Measurements from ENCODE around the gene ITGBL1.

ITGBL1 gene

GRCh38 chr13:101452519-101453485 is at the start of gene ITGBL1:
ITGBL1 (plus strand) TSS chr13:101452675; CDS start chr13:101452834, 159 bp downstream.
- no peak for DNase-seq (ENCODE audit: low read depth in 2 of 2)

- DNase-seq (ENCODE audit: low read depth in 2 of 2) = no peak
These were observed 45.7 kb upstream of the ITGBL1 start for GRCh38 chr13:101406791-101407190.

- DNase-seq (ENCODE audit: low read depth in 2 of 2) = no peak
These were observed 44.3 kb upstream of the ITGBL1 start for GRCh38 chr13:101408154-101408553.

- no peak for DNase-seq (ENCODE audit: low read depth in 2 of 2)
These were observed 43.4 kb upstream of the ITGBL1 start for GRCh38 chr13:101408992-101409656.

GRCh38 chr13:101412076-101412475 is 40.4 kb upstream of the ITGBL1 start:
- DNase-seq (ENCODE audit: low read depth in 2 of 2) = no peak

- no peak for DNase-seq (ENCODE audit: low read depth in 2 of 2)
These were observed 36.9 kb upstream of the ITGBL1 start for GRCh38 chr13:101415358-101416174.

- DNase-seq (ENCODE audit: low read depth in 2 of 2) = no peak
These were observed 36.1 kb upstream of the ITGBL1 start, which contains the start of gene NALCN for GRCh38 chr13:101416181-101417042. NALCN (minus strand) TSS chr13:101416508; CDS start chr13:101399126, 17,382 bp downstream.

- no peak for DNase-seq (ENCODE audit: low read depth in 2 of 2)
These were observed 35.5 kb upstream of the ITGBL1 start for GRCh38 chr13:101417043-101417406.

- DNase-seq (ENCODE audit: low read depth in 2 of 2) = no peak
These were observed 35.0 kb upstream of the ITGBL1 start for GRCh38 chr13:101417501-101417900.

GRCh38 chr13:101423872-101424271 is 28.6 kb upstream of the ITGBL1 start:
- no peak for DNase-seq (ENCODE audit: low read depth in 2 of 2)

GRCh38 chr13:101424381-101425155 is 27.9 kb upstream of the ITGBL1 start:
- DNase-seq (ENCODE audit: low read depth in 2 of 2) = no peak

GRCh38 chr13:101425156-101425471 is 27.4 kb upstream of the ITGBL1 start:
- no peak for DNase-seq (ENCODE audit: low read depth in 2 of 2)

GRCh38 chr13:101425623-101426022 is 26.9 kb upstream of the ITGBL1 start:
- DNase-seq (ENCODE audit: low read depth in 2 of 2) = no peak

- no peak for DNase-seq (ENCODE audit: low read depth in 2 of 2)
These were observed 22.7 kb upstream of the ITGBL1 start for GRCh38 chr13:101429733-101430132.

- DNase-seq (ENCODE audit: low read depth in 2 of 2) = no peak
These were observed 18.6 kb upstream of the ITGBL1 start for GRCh38 chr13:101433895-101434294.

GRCh38 chr13:101434486-101434885 is 18.0 kb upstream of the ITGBL1 start:
- DNase-seq (ENCODE audit: low read depth in 2 of 2) = no peak

GRCh38 chr13:101447852-101448251 is 4.6 kb upstream of the ITGBL1 start:
- no peak for DNase-seq (ENCODE audit: low read depth in 2 of 2)

GRCh38 chr13:101449790-101450748 is 2.4 kb upstream of the ITGBL1 start:
- no peak for DNase-seq (ENCODE audit: low read depth in 2 of 2)

- DNase-seq (ENCODE audit: low read depth in 2 of 2) = no peak
These were observed 1.7 kb upstream of the ITGBL1 start for GRCh38 chr13:101450749-101451130.

Measured in stimulated activated CD8-positive, alpha-beta memory T cell treated with anti-CD3 and anti-CD28 coated beads, Interleukin-7, amount 100 ng/mL, for 1 hour (primary cell).